ENCODE measurements around the gene TRAPPC12. TPM values are rescaled to one million over a fixed set of nuclear protein-coding genes. Genes with fewer than 3 reads are reported as not detected.

The TRAPPC12 gene
- total RNA-seq, 1 experiment from 2014 or later, result 86.0 TPM

- TF ChIP-seq CTCF (conservative IDR thresholded peaks at IDR 0.05), result no peak
- Histone ChIP-seq H2BK12ac (ENCODE audit: insufficient read length, low read depth, low read length) (no peak overlapping the region), H2AK5ac (ENCODE audit: insufficient read length, low read length) (no peak overlapping the region), H3K79me1 (ENCODE audit: insufficient read depth, low read depth, low read length, poor library complexity, severe bottlenecking) (no peaks in the 10 kb centered on the region), H4K8ac (replicated peaks; ENCODE audit: insufficient read length, low read depth, low read length) (no peak overlapping the region), H3K4me1 (ENCODE audit: insufficient read depth, low read length) (no peaks in the 10 kb centered on the region), H3K23ac (ENCODE audit: insufficient read length, low read depth, low read length) (no peak overlapping the region), H3K27ac (ENCODE audit: insufficient read length, low read depth, low read length) (no peak overlapping the region), H4K91ac (ENCODE audit: insufficient read length, low read depth, low read length) (no peak overlapping the region), H3K27me3 (ENCODE audit: insufficient read depth, low read length) (no peaks in the 10 kb centered on the region), H2AFZ (ENCODE audit: low read length) (no peak overlapping the region), H3K4ac (ENCODE audit: low read depth, low read length) (no peak overlapping the region), H2BK15ac (ENCODE audit: low read depth, low read length) (no peak overlapping the region), H3K9me3 (ENCODE audit: control insufficient read depth, low read depth, low read length) (no peaks in the 10 kb centered on the region), H4K5ac (ENCODE audit: insufficient read length, low read depth, low read length) (no peak overlapping the region), H3K56ac (ENCODE audit: insufficient read length, low read depth, low read length) (no peak overlapping the region), H2BK20ac (ENCODE audit: low read depth, low read length, poor library complexity, severe bottlenecking) (no peak overlapping the region), H2BK120ac (ENCODE audit: low read depth, low read length, poor library complexity, severe bottlenecking) (no peak overlapping the region), H3K14ac (ENCODE audit: insufficient read depth, low read length) (no peak overlapping the region), H3K23me2 (ENCODE audit: insufficient read length, low read depth, low read length, poor library complexity, severe bottlenecking) (no peaks in the 10 kb centered on the region), H3K79me2 (ENCODE audit: insufficient read depth, low read length) (no peaks in the 10 kb centered on the region), H3K4me2 (ENCODE audit: insufficient read depth, insufficient read length, low read length) (no peak overlapping the region), H3K9ac (ENCODE audit: extremely low read depth, insufficient read length, low read length) (no peak overlapping the region), H3T11ph (ENCODE audit: low read length) (no peak overlapping the region), H4K20me1 (ENCODE audit: control insufficient read depth, insufficient read depth, insufficient read length) (no peaks in the 10 kb centered on the region), H3K18ac (ENCODE audit: insufficient read length, low read depth, low read length) (no peak overlapping the region), H2BK5ac (ENCODE audit: insufficient read length, low read length) (no peak overlapping the region)
- Mint-ChIP-seq H3K4me3 (no peak overlapping the region; a peak in 1 of 5 replicates), H3K4me1 (peaks cover 9 to 13% of the 10 kb centered on the region in 2 experiments), H3K9me3 (no peaks in the 10 kb centered on the region), H3K27ac (no peak overlapping the region; a peak in 1 of 7 replicates), H3K27me3 (ENCODE audit: low read depth) (no peaks in the 10 kb centered on the region), H3K36me3 (ENCODE audit: insufficient read depth in 1 of 3, low read depth in 3 of 3) (peaks cover 19 to 58% (median 23%) of the 10 kb centered on the region in 3 experiments; a peak in 6 of 7 replicates)
- WGBS (ENCODE audit: extremely low coverage, insufficient read length, low lambda C conversion rate), result no CpG with 5 or more reads among the region's 17 CpGs
- no peak for DNase-seq
Observed at GRCh38 chr2:3470166-3470651, 90.7 kb downstream of the TRAPPC12 start.

All from H9 (cell line).